Keratinocyte (primary cell): ENCODE results near the gene MYLK4.

Experiments
- CTCF ChIP-seq, 3 experiments: IDR thresholded peaks in 1 of 3; conservative IDR thresholded peaks in 1 of 3; optimal IDR thresholded peaks in 1 of 3; 2 replicates in 2 of 3; 3 replicates in 1 of 3; pipeline versions ENCODE3 to v1.5.1; 2011; ENCODE audit warnings: low read length in 3 of 3, mild to moderate bottlenecking in 3 of 3, moderate library complexity in 2 of 3, control low read depth in 1 of 3, inconsistent platforms in 1 of 3; ENCODE audit not compliant: insufficient read depth in 2 of 3; ENCODE audit errors: extremely low read depth in 1 of 3
- EZH2 ChIP-seq: IDR thresholded peaks from one replicate; pipeline ENCODE4 v1.6.1; 2012; ENCODE audit warnings: inconsistent platforms, mild to moderate bottlenecking, low read length, moderate library complexity

GRCh38 chr6:2783188-2783963 is 32.7 kb upstream of the MYLK4 start:
- peak; percentile 13 to 42 (median 15) for TF ChIP-seq CTCF (optimal IDR thresholded peaks at IDR 0.05 in 1 of 3, IDR thresholded peaks at IDR 0.05 in 1 of 3, conservative IDR thresholded peaks at IDR 0.05 in 1 of 3; ENCODE audit: extremely low read depth in 1 of 3, insufficient read depth in 2 of 3, low read length in 3 of 3)
- no peak for TF ChIP-seq EZH2
